GM10248 (cell line): ENCODE data around the gene FGF9.

ENCODE experiments used
- CTCF ChIA-PET: fragments of 300-600 bp; sonication (Branson Sonifier 250); formaldehyde crosslinking; extraction: SDS; loops from one replicate; lab custom pipeline; 2021; ENCODE audit warnings: antibody characterized with exemption; lab: Yijun Ruan, JAX
- POLR2A ChIA-PET: fragments of 350-650 bp; sonication (Branson Sonifier 250); formaldehyde crosslinking; extraction: SDS; loops from one replicate; lab custom pipeline; 2020; ENCODE audit warnings: antibody characterized with exemption; lab: Yijun Ruan, JAX
- DNase-seq: peaks from one replicate; pipeline ENCODE4 v3.0.0; 2012; ENCODE audit errors: extremely low spot score
- CTCF ChIP-seq: IDR thresholded peaks from 2 replicates; pipeline ENCODE4 v1.5.1; 2012; ENCODE audit warnings: mild to moderate bottlenecking, low read depth; ENCODE audit errors: extremely low read depth, missing control alignments, control extremely low read depth

The FGF9 gene

DNA sequence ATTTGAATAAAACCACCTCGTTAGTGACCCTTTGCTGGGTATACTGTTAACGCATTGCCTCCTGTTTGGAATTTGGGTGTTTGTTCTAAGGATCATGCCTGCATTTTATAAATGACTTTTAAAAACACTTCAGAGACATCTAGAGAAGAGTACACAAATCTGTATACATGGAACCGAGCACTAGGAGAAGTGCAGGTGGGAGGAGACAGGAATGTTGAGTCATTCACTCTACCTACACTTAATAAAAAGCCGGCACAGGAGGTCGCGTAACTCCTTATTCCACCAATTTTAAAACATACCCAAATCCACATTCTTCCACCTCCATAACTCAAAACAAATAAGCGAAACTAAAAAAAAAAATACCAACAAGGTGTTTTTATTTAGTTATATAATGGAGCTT lies 48.6 kb downstream of the FGF9 start:
- TF ChIP-seq CTCF, result no peak
- no peak for DNase-seq
- CTCF ChIA-PET, result no interaction called here
- POLR2A ChIA-PET, result no interaction called here

DNA sequence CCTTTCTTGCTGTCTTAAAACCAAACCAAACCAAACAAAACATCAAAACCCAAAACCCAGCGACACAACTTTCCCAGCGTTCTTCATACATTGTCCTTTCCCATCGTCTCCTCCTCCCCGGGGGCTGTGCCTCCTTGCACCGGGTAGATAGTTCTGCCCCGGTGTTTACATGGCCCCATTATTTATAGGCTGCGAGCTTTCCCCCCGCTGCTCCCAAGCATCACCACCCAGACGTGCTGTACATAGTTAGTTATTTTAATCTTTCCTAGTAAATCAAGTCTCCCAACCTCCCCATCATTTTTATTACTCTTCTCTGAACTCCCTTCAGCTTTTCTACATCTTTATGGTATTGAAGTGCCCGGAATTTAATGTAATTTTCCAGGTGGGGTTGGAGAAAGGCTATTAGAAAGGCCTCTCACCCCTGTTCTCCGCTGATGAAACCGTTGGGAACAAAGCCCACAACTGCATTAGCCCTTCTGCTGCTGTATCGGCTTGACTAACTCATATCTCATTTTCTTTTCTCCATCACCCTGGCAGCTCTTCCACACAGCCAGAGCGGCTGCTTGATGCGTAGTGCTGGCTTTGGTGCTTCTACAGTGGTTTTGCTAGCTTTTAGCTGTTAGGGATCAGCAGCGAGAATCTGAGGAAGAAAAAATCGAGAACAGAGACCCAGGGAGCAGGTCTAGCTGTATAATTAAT lies 53.1 kb downstream of the FGF9 start:
- POLR2A ChIA-PET, result no interaction called here
- CTCF ChIA-PET, result no interaction called here
- DNase-seq, result no peak
- no peak for TF ChIP-seq CTCF

DNA sequence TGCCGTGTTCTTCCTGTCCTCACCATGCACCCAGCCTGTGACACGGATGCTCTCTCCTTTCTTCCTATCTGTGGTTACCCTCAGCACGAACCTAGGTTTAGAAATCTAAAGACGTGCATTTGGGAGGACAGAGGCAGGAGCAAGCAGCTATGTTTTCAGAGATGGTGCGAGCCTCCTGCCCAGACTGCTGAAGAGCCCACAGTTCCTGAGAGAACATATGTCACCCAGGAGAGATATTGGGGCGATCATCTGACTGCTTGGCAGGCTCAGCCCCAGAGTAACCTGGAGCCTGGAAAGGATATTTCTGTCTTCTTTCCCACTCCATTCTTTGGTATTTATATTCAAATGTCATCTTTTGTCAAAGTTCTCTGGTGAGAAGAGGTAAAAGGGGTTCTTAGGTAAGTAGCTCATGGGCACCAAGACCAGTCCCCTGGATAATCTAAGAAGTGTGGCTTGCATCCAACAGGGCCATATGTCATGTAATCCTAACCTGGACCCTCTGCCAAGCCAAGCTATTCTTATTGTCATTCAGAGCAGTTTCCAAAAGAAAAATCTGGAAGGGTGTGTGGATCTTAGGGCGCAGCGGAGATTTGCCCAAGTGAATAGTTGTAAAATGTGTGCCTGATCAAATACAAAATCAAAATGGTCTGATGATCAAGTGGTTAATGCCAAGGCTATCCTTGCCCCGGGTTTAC lies 59.5 kb downstream of the FGF9 start:
- DNase-seq, result no peak
- no peak for TF ChIP-seq CTCF
- POLR2A ChIA-PET, result no interaction called here
- CTCF ChIA-PET, result interaction anchor here (1.6 kb wide), 1 partner anchor 12 kb away, joined by 3 read pairs; no protein-coding TSS in a partner anchor

DNA sequence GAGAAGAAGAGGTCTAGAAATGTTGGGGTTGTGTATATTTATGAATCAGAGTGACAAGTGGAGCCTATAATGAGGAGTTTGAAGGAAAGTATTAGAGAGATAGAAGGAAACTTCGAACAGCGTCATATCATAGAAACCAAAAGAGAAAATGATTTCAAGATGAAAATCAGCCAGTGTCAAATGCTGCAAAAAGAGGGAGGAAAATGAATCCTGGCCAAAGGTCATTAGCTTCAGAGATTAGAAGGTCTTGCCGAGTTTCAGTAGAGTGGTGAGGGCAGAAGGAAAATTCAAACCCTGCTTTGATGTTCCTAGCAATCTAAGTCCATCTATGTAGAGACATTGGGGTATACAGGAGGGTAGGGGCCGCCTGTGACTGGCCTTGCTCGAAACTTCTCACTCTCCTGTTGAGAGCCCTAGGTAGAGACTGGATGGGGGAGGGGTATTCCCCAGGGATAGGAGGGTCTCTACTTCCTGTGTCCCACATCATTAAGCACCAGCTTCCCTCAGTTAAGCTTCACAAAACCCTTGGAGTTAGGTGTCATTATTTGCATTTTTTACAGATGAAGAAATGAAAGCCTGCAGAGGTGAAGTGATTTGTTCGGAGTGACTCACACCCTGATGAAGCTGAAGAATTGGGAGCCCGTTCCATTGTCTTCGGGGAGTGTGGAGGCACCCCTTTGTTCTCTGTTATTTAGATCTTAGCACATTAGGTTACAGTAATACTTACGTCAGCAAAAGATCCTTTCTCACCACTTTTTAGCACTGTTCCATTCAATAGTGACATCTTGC lies 62.8 kb downstream of the FGF9 start:
- no peak for DNase-seq
- TF ChIP-seq CTCF, result no peak
- ChIA-PET POLR2A (no interaction called here), CTCF (no interaction called here)

DNA sequence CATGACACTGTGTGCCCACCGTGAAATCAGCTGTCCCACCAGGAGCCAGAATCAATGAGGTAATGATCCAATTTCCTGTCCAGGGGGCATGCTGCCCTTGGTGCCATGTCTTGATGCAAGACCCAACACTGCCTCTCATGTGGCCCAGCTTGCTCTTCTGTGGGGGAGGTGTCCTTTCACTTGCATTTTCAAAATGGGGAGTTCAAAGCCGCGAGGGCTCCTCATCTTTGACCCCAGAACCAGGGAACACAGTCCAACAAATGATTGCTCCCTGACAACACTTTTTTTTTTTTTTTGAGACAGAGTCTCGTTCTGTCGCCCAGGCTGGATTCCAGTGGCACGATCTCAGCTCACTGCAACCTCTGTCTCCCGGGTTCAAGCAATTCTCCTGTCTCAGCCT lies 64.1 kb downstream of the FGF9 start:
- TF ChIP-seq CTCF, result no peak
- POLR2A ChIA-PET, result no interaction called here
- CTCF ChIA-PET, result no interaction called here
- no peak for DNase-seq

- TF ChIP-seq CTCF, result no peak
- ChIA-PET POLR2A (no interaction called here), CTCF (no interaction called here)
- DNase-seq, result no peak
Observed at GRCh38 chr13:21735701-21736401, 65.0 kb downstream of the FGF9 start.
